GM19193 (cell line): ENCODE data around the gene AIFM1.
A peak's percentile ranks its signal among the peaks of the same experiment; 100 is the strongest.

Experiments
- POLR2A ChIP-seq: IDR thresholded peaks from 4 replicates; pipeline ENCODE4 v1.6.1; 2011; ENCODE audit not compliant: insufficient read depth, insufficient read length; ENCODE audit errors: extremely low read depth

The AIFM1 gene

DNA sequence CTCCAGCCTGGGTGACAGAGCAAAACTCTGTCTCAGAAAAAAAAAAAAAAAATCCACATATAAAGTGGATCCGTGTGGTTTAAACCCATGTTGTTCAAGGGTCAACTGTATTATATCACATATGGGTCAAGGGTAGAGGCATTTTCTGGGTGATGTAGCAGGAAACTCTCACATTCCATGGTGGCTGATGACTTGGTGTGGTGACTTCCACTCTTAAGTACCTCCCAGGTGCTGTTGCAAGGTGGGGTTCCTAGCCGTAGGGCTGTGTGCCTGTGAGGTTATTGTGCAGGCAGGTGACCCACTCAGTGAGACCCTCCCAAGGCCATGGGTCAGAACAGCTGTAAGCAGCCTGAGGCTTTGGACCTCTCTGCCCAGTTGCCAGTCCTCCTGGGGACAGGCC, 72.4 kb downstream of the AIFM1 start:
- TF ChIP-seq POLR2A = no peak

DNA sequence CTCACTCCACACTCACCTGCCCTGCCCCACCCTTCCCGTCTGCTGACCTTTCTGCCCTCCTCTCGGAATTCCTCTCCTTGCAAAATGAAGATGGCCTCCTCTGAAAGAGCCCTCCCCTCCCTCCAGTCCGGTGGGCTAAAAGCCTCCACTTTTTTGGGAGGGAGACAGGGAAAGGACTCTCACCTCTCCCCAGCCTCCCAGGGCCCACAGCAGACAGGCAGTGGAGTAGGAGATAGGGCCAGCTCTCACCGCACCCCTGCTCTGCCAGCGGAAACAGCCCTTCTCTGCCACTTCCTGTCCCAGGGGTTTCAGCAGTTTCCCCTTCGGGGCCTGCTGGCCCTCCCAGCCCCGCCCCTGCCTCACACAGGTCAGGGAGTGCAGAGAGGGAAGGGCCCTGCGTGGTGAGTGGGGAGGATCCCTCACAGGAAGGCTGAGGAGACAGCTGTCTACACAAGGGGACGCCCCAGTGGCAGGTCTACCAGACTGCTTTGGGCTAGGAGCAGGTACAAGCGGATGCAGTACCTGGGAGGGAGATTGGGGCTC, 73.6 kb downstream of the AIFM1 start:
- TF ChIP-seq POLR2A = peak; percentile 60

DNA sequence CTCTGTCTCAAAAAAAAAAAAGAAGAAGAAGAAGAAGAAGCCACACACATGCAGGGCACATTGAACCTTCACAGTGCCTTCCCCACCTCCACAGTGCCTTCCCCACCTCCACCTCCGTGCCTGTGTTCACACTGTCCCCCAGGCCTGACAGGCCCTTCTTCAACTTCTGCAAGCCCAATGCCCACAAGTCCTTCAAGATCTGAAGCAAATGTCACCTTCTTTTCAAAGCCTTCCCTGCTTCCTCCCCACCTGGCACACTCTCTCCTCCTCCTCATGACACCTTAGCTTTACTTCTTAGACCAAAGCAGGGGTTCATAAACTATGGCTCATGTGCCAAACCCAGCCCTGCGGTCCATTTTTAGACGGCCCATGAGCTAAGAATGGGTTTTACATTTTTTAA, 75.3 kb downstream of the AIFM1 start:
- TF ChIP-seq POLR2A = no peak

DNA sequence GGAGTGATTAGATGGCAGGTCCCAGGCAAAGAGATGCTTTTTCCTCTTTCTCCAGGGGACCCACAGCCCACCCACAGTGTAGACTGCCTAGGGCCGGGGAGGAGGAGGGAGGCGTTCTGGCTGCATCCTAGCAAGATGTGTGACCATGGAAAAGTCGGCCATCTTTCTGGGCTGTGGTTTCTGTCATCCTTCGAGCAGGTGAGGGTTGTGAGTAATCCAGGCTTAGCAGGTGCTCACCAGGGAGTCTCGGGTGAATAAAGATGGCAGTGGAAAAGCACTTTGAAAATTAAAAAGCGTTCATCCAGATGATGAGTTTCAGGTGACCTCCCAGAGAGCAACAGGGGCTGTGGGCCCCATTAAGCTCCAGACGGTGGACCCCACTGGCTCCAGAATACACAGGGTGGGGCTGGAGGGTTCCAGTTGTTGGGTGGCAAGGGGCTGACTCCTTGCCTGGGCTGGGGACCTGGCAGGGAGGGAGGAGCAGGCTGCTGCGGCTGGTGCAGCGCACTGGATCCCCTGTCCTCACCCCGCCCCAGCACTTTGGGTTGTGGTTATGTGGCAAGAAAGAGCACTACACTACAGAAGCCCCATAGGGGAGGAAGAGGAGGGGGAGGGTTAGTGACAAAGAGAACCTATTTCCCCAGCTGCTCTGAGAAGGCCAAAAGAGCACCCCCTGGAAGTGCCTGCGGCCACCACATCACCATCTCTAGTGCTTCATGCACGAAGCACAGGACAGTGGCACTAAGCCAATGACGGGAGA, 79.0 kb downstream of the AIFM1 start:
- peak; percentile 57 for TF ChIP-seq POLR2A

DNA sequence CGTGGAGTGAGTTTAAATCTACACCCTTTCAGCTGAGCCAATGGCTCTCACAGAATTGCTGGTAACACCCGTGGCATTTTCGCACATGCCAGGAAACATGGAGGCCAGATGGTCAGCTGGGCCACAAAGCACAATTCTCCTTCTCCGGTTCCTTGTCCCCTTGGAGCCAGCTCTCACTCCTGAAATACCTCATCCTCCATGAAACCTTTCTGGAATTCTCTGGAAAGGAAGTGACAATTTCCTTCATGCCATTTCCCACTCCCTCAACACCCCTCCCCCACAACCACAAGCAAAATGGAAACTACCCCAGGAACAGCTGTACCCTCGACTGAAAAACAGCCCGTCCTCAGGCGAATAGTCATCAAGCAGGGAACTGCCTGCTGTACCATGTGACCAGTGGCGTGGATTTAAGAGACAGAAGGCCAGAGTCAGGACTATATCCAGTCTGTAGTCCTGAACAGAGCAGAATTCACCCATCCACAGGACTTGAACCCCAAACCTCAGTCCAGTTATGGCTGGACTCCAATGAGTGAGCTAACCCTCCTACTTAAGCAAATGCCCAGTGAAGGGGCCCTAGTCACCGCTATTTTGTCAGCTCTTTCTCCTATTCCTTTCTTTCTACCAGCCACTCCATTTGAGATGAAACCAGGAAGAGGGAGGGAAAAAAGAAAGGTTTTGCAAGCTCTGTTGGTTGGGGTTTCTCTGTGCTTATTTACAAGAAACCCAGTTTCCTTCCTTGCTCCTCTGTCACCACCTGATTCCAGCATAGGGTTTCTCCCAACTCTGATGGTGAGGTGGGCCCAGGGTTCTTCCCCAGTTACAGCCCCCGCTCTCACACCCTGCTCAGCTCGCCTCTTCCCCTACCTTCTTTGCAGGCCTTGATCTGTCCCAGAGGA, 79.8 kb downstream of the AIFM1 start:
- TF ChIP-seq POLR2A = peak; percentile 25

DNA sequence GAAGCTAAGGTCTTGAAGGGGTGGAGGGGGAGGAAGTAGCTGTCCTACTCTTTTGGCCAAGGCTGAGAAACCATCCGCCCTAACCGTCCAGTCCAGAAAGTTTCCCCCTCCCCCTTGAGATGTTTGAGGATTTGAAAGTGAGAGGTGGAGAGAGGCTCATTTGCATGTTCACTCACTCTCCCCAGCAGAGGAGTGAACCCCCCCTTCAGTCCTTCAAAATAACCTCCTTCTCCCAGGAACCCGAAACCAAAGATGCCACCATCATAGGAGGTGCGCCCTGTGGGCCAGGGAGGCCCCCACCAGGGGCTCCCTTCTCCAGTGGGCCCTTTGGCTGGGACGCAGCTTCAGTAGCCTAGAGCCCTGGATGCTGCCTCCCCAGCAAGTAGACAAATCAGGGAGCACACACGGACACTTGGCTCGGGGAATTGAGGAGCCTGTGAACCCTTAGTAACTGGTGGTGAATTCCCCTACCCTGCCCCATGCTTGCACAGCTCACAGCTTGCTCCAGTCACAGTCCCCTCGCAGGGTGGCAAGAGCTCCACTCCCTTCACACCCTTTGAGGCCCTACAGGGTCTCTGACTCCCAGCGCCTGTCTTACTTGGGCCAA, 80.9 kb downstream of the AIFM1 start:
- peak; percentile 58 for TF ChIP-seq POLR2A

DNA sequence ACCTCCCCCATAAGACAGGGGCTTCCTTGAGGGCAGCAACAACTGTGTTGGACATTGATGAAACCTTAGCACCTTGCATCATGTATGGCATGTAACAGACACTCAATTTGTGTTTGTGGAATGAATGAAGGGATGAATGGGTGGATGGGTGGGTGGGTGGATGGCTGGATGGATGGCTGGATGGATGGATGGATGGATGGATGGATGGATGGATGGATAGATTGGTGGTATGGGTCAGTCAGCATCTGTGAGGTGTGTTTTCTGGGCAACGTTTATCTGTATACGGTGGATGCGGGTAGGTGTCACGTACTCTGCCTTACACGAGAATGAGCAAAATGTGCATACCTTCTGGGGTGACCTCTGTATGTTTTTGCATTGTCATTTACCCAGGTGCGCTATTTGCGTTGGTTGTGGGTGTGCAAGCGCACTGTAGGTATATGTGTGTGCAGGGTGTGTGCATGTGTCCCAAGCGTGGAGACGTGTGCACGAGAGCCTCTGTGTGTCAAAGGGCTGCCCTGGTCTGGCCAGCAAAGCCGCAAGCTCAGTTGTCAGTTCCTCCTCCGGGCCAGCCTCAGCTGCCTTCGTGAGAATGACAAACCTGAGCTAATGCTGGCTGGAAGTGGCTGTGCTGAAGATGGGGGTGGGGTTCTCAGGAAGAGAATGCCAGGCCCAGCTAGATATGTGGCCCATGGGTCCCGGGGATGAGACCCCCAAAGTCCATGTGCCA, 81.8 kb downstream of the AIFM1 start:
- no peak for TF ChIP-seq POLR2A

DNA sequence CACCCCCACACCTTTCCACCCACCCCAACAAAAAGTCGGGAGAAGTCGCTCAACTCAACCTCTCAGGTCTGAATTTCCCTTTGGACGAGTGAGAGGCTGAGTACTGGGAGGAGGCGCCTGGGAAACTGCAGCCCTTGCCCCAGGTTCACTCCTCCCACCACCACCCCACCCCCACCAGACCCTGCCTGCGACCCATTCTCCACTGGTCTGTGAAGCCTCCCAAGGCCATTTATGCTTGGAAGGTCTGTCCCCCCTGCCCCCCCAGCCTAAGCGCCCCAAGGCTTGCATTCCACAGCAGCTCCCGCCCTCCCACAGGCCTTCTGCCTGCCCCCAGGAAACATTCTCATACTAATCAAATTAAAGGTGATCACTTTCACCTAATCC, 82.5 kb downstream of the AIFM1 start:
- no peak for TF ChIP-seq POLR2A

DNA sequence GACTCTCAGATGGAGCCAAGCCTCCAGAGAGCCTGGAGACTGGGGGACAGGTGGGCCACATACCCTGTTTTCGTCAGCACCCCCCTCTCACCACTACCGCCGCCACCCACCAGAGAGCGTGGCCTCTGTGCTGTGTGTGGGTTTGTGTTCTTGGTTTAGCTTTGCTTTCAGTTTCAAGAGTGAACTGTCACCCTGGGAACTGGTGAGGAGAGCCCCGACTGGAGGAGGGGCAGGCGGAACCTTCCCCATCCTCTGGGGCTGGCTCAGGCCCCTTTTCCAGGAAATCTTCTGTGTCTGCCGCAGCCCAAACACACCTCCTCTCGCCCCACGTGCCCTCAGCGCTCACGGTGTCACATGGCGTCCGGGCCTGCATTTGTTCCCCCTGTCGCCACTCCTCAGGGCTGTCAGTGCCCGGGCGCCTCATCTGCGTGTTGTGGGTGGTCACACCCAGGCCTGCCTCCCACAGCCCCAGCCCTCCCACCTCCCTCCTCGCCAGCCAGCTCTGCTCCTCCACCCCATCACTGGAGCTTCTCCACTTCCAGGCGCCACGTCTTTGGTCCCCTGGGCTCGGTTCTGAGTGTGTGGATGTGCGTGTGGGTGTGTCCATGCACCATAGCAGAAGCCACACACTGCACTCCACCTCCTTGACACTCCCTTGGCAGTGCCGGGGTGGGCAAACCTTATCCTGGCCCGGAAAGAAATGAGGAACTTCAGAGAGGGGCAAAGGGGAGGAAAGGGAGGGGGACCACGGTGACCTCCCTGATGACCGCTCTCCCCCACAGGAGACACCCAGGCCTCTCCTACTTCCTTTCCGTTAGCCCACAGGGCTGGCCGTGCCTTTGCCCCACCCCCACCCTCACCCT, 83.2 kb downstream of the AIFM1 start:
- TF ChIP-seq POLR2A = peak; percentile 25

DNA sequence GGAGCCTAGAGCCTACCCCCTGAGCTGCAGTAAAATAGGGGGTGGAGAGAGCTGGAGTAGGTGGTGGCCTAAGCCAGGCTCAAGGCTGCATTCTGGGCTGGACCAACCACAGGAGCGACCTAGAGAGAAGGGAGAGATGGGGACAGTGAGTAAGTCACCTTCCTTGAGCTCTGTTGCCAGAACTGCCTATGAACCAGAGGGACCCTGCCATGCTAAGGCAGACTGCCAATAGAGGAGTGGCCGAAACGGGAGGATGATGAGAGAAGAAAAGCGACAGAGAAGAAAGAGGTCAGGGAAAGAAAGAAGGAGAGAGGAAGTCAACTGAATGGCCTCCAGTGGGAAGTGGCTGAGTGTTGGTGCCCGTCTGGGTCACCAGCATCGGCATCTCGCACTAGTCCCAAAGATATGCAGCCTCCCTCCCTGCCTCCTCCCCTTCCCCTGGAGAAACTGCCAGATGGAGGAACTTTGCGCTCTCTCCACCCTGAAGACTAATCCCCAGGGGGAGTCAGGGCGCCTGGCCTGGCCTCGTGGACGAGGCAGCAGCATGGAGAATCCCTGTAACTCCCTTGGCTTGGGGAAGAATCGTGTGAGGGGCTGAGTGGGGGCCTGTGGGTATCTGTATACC, 84.1 kb downstream of the AIFM1 start:
- TF ChIP-seq POLR2A = no peak

DNA sequence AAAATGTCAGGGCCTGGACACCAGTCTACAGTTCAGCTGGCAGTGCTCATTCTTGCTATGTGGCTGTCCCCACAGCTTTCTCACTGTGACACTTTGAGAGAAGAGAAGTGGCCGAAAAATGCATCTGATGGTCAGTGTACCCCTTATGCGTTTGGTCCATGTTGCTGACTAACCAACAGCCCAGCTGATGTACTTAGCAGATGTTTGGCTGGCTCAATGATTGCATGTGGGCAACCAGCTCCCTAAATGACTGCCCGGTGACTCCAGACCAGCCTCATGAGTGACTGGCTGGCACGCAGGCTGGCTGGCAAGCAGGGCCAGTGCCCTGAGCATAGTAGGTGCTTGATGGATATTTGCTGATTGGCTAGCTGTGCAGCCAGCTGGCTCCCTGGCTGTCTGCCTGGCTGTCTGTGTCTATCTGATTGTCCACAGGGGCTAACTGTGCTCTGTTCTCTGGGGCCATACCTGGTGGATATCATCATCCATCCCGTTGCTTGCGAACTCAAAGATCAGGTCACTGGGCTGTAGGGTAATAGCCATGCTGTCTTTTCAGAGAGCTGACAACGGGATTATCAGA, 84.8 kb downstream of the AIFM1 start:
- TF ChIP-seq POLR2A = no peak

DNA sequence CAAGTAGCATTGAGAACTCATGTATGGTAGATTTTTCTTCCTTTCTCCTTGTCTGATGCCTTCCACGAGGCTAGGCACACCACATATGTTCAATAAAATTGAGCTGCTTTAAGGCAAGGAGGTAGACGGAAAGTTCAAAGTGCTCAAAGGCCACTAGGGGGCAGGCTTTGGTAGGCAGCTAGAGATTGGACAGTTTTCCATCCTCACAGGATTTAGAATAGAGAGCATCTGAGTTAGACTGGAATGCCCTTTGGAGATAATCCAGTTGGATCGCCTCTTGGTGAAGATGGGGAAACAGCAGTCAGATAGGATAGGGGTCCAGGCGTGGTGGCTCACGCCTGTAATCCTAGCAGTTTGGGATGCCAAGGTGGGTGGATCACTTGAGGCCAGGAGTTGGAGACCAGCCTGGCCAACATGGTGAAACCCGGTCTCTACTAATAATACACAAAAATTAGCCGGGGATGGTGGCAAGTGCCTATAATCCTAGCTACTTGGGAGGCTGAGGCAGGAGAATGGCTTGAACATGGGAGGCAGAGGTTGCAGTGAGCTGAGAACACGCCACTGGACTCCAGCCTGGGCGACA, 85.7 kb downstream of the AIFM1 start:
- no peak for TF ChIP-seq POLR2A
